Measurements from ENCODE around the gene COX17.
A peak's percentile ranks its signal among the peaks of the same experiment; 100 is the strongest.
"Not testable (repeated sequence)": the region's sequence is repeated elsewhere in the genome, so short reads cannot be mapped to it uniquely, and the experiment has no call there.

COX17 gene

DNA sequence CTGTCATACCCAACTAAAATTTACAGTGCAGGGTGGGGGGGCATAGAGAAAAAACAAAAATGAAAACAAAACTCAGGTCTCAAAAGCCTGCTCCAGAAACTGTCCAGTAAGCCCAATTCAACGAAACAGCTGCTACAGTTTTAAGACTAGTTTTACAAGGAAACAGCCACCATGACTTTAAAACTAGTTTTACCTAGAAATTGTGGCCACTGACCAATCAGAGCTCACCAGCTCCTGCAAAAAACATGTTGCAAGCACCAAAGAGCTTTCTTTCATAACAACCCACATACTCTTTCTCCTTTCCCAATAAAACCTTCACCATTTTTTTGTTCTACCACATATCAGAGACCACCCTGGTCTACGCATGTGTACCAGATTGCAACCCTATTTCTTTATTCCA is 18.3 kb upstream of the COX17 start:
- DNase-seq (ENCODE audit: extremely low spot score): no peak
- TF ChIP-seq BHLHE40 (IDR thresholded peaks at IDR 0.05; ENCODE audit: borderline replicate concordance) (no peak), FOXK2 (IDR thresholded peaks at IDR 0.05) (no peak), LEF1 (IDR thresholded peaks at IDR 0.05; ENCODE audit: borderline replicate concordance) (no peak), TARDBP (IDR thresholded peaks at IDR 0.05) (no peak)
- ChIA-PET CTCF (no interaction called here), POLR2A (interaction anchor here (1.4 kb wide), 1 partner anchor 400 kb away, joined by 3 read pairs; no protein-coding TSS in a partner anchor)

DNA sequence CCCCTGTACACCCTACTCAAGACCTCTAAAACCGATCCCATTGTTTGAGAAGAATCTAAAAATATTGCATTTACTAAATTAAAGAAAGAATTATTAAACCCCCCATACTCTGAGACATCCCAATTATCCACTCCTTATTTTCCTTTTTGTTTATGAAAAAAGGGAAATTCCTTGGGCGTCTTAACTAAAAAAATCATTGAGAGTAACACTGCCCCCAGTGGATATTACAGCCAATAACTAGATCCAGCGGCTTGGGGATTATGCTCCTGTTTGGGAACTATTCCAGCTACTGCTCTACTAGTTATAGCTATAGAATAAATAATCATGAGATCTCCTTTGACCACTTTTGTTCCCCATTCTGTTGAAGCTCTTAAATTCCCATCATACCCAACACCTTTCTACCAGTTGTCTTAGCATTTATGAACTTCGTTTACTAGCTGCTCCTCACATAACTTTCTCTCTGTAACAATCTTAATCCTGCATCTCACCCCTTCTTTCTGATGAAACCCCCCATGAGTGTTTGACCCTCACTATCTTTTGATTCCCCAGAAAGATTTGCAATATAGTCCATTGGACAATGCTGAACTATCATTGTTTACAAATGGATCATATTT is 12.9 kb upstream of the COX17 start:
- DNase-seq (ENCODE audit: extremely low spot score): peak; percentile 39
- CTCF ChIA-PET: interaction anchor here (0.7 to 1.4 kb wide), 3 partner anchors 8 to 9 kb away, joined by 3 to 5 read pairs (median 5); no protein-coding TSS in a partner anchor
- POLR2A ChIA-PET: no interaction called here
- TF ChIP-seq CTBP1 (IDR thresholded peaks at IDR 0.05; ENCODE audit: borderline replicate concordance) (no peak), FOXK2 (IDR thresholded peaks at IDR 0.05) (no peak), SP1 (IDR thresholded peaks at IDR 0.05) (no peak), TARDBP (IDR thresholded peaks at IDR 0.05) (no peak), FOXA1 (IDR thresholded peaks at IDR 0.05) (no peak), PKNOX1 (IDR thresholded peaks at IDR 0.05) (no peak)

- ChIA-PET POLR2A (no interaction called here), CTCF (no interaction called here)
- TF ChIP-seq PKNOX1 (IDR thresholded peaks at IDR 0.05) (no peak), BHLHE40 (IDR thresholded peaks at IDR 0.05; ENCODE audit: borderline replicate concordance) (no peak), TARDBP (IDR thresholded peaks at IDR 0.05) (no peak), SP1 (IDR thresholded peaks at IDR 0.05) (no peak), SUZ12 (IDR thresholded peaks at IDR 0.05) (no peak), L3MBTL2 (conservative IDR thresholded peaks at IDR 0.05) (no peak)
- no peak for DNase-seq (ENCODE audit: extremely low spot score)
Observed at GRCh38 chr3:119683421-119683820, 6.2 kb upstream of the COX17 start.

- no peak for DNase-seq (ENCODE audit: extremely low spot score)
- TF ChIP-seq ARNT (IDR thresholded peaks at IDR 0.05) (no peak), ZNF384 (IDR thresholded peaks at IDR 0.05) (no peak), HDGF (IDR thresholded peaks at IDR 0.05; ENCODE audit: borderline replicate concordance) (no peak), FOXM1 (IDR thresholded peaks at IDR 0.05; ENCODE audit: borderline replicate concordance) (no peak), BHLHE40 (IDR thresholded peaks at IDR 0.05; ENCODE audit: borderline replicate concordance) (no peak), LEF1 (IDR thresholded peaks at IDR 0.05; ENCODE audit: borderline replicate concordance) (no peak), SUZ12 (IDR thresholded peaks at IDR 0.05) (no peak), PKNOX1 (IDR thresholded peaks at IDR 0.05) (no peak), FOXK2 (IDR thresholded peaks at IDR 0.05) (no peak), SP1 (IDR thresholded peaks at IDR 0.05) (no peak), NFRKB (IDR thresholded peaks at IDR 0.05) (no peak), CTBP1 (IDR thresholded peaks at IDR 0.05; ENCODE audit: borderline replicate concordance) (no peak), TARDBP (IDR thresholded peaks at IDR 0.05) (no peak), L3MBTL2 (conservative IDR thresholded peaks at IDR 0.05) (no peak), FOXA1 (IDR thresholded peaks at IDR 0.05) (no peak), ELF4 (IDR thresholded peaks at IDR 0.05) (no peak)
- ChIA-PET CTCF (interaction anchor here (0.6 to 1.4 kb wide), 6 partner anchors 8 to 797 kb away, joined by 3 to 5 read pairs (median 4); no protein-coding TSS in a partner anchor), POLR2A (interaction anchor here (1.1 kb wide), 1 partner anchor 81 kb away, joined by 3 read pairs; no protein-coding TSS in a partner anchor)
Observed at GRCh38 chr3:119681279-119681678, 4.1 kb upstream of the COX17 start.

- POLR2A ChIA-PET: no interaction called here
- CTCF ChIA-PET: no interaction called here
- no peak for DNase-seq (ENCODE audit: extremely low spot score)
- TF ChIP-seq FOXK2 (IDR thresholded peaks at IDR 0.05) (no peak), ELF4 (IDR thresholded peaks at IDR 0.05) (no peak), PKNOX1 (IDR thresholded peaks at IDR 0.05) (no peak), ARNT (IDR thresholded peaks at IDR 0.05) (no peak), CTBP1 (IDR thresholded peaks at IDR 0.05; ENCODE audit: borderline replicate concordance) (no peak), LEF1 (IDR thresholded peaks at IDR 0.05; ENCODE audit: borderline replicate concordance) (no peak), TARDBP (IDR thresholded peaks at IDR 0.05) (no peak), SP1 (IDR thresholded peaks at IDR 0.05) (no peak), BHLHE40 (IDR thresholded peaks at IDR 0.05; ENCODE audit: borderline replicate concordance) (no peak), FOXM1 (IDR thresholded peaks at IDR 0.05; ENCODE audit: borderline replicate concordance) (no peak), SUZ12 (IDR thresholded peaks at IDR 0.05) (no peak), L3MBTL2 (conservative IDR thresholded peaks at IDR 0.05) (no peak), FOXA1 (IDR thresholded peaks at IDR 0.05) (no peak), NFRKB (IDR thresholded peaks at IDR 0.05) (no peak)
Observed at GRCh38 chr3:119679874-119680273, 2.7 kb upstream of the COX17 start.

- CTCF ChIA-PET: interaction anchor here (0.6 kb wide), 1 partner anchor 78 kb away, joined by 4 read pairs; no protein-coding TSS in a partner anchor
- DNase-seq (ENCODE audit: extremely low spot score); POLR2A ChIA-PET: not testable (repeated sequence)
Observed at GRCh38 chr3:119678209-119678608, 1.0 kb upstream of the COX17 start.

Data from HEK293T (cell line).